Activated CD4-positive, alpha-beta T cell treated with anti-CD3 and anti-CD28 coated beads for 24 hours (primary cell): ENCODE results near the gene GNAL.
"Not testable (repeated sequence)": the region's sequence is repeated elsewhere in the genome, so short reads cannot be mapped to it uniquely, and the experiment has no call there.

Experiments
- DNase-seq, 2 donors: peaks; one replicate each; pipeline ENCODE4 v3.0.0-alpha.2; 2020; ENCODE audit warnings: low read depth in 2 of 2

The GNAL gene

GRCh38 chr18:11669271-11669947, 19.7 kb upstream of the GNAL start:
- no peak for DNase-seq

GRCh38 chr18:11669948-11670275, 19.2 kb upstream of the GNAL start:
- no peak for DNase-seq

GRCh38 chr18:11671156-11671555, 17.9 kb upstream of the GNAL start:
- DNase-seq: no peak

- DNase-seq: no peak
Observed at GRCh38 chr18:11672198-11672597, 16.9 kb upstream of the GNAL start.

- no peak for DNase-seq
Observed at GRCh38 chr18:11672846-11673454, 16.1 kb upstream of the GNAL start.

GRCh38 chr18:11673560-11673959, 15.5 kb upstream of the GNAL start:
- DNase-seq: no peak

- DNase-seq: no peak
Observed at GRCh38 chr18:11674119-11674518, 14.9 kb upstream of the GNAL start.

- no peak for DNase-seq
Observed at GRCh38 chr18:11676386-11676785, 12.7 kb upstream of the GNAL start.

- DNase-seq: no peak
Observed at GRCh38 chr18:11676867-11677266, 12.2 kb upstream of the GNAL start.

- DNase-seq: no peak
Observed at GRCh38 chr18:11678211-11678610, 10.9 kb upstream of the GNAL start.

GRCh38 chr18:11689669-11690565, 853 bp downstream of the GNAL start:
- no peak for DNase-seq

- not testable (repeated sequence) for DNase-seq
Observed at GRCh38 chr18:11690660-11691059, 1.6 kb downstream of the GNAL start.

GRCh38 chr18:11695736-11696135, 6.7 kb downstream of the GNAL start:
- no peak for DNase-seq

GRCh38 chr18:11696451-11696850, 7.4 kb downstream of the GNAL start:
- no peak for DNase-seq

- DNase-seq: no peak
Observed at GRCh38 chr18:11700876-11701275, 11.8 kb downstream of the GNAL start.

- no peak for DNase-seq
Observed at GRCh38 chr18:11710578-11710977, 21.5 kb downstream of the GNAL start.

GRCh38 chr18:11713756-11714155, 24.7 kb downstream of the GNAL start:
- no peak for DNase-seq

GRCh38 chr18:11714244-11714918, 25.3 kb downstream of the GNAL start:
- no peak for DNase-seq

GRCh38 chr18:11716767-11717315, 27.8 kb downstream of the GNAL start:
- DNase-seq: not testable (repeated sequence)

GRCh38 chr18:11719050-11719449, 30.0 kb downstream of the GNAL start:
- DNase-seq: no peak

- no peak for DNase-seq
Observed at GRCh38 chr18:11719621-11720020, 30.6 kb downstream of the GNAL start.

- no peak for DNase-seq
Observed at GRCh38 chr18:11721720-11722119, 32.7 kb downstream of the GNAL start.
